ENCODE data around the gene VRTN.
A peak's percentile ranks its signal among the peaks of the same experiment; 100 is the strongest.
"Not testable (repeated sequence)": the region's sequence is repeated elsewhere in the genome, so short reads cannot be mapped to it uniquely, and the experiment has no call there.

The VRTN gene

DNA sequence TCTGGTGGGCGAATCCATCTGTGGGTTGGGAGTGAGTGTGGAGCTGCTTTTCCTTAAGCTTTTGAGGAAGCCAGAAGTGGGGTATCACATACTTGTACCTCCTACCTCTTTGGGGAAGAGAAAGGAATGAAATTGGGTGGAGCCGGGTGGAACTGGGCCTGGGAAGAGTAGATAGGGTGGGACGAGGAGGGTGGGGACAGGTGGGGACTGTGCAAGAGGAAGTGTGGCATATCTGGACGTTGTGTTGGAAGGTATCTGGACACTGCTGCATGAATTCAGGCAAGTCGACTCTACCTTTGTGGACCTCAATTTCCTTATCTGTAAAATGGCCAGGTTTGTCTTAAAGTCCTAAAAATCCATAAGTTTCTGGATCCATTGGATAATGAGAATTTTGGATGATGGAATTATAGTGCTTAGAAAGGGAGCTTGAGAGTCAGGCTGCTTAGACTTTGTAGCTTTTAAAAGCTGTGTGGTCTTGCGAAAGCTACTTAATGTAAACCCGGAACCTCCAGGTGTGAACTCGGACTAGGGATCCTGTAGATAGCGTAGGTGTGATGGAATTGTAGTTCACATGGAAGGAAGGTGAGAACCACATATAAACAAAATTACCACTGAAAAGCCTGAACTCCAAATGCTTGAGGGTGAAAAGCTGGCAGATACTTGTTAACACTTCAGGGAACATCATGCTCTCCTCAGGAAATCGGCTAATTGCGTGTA lies 2.1 kb downstream of the VRTN start:
- DNase-seq, result no peak

DNA sequence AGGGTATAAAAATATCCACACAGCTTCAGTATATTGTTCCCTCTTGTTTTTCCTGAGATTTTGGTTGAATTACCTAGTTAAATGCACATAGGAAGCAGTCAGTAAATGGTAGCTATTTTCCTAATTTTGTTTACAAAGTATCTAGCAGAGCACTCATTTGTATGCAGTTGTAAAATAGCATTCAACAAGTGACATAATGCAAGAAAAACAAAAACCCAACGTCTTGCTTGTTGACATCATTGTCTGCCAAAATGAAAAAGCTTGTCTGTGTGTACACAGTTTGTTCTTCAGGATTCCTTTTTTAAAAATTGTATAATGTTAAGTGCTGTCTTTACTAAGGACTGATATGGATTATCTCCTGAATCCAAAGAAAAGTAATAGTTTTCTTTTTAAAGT lies 2.7 kb downstream of the VRTN start:
- no peak for DNase-seq

DNA sequence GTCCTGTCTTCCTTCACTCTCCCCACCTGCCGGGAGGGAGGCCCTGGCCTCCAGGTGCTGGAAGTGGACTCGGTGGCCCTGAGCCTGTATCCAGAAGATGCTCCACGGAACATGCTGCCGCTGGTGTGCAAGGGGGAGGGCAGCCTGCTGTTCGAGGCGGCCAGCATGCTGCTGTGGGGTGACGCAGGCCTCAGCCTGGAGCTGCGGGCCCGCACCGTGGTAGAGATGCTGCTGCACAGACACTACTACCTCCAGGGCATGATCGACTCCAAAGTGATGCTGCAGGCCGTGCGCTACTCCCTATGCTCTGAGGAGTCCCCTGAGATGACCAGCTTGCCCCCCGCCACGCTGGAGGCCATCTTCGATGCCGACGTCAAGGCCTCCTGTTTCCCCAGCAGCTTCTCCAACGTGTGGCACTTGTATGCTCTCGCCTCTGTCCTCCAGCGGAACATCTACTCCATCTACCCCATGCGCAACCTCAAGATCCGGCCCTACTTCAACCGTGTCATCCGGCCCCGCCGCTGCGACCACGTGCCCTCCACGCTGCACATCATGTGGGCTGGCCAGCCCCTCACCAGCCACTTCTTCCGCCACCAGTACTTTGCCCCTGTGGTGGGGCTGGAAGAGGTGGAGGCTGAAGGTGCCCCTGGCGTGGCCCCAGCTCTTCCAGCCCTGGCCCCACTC lies 8.8 kb downstream of the VRTN start:
- DNase-seq, result no peak

DNA sequence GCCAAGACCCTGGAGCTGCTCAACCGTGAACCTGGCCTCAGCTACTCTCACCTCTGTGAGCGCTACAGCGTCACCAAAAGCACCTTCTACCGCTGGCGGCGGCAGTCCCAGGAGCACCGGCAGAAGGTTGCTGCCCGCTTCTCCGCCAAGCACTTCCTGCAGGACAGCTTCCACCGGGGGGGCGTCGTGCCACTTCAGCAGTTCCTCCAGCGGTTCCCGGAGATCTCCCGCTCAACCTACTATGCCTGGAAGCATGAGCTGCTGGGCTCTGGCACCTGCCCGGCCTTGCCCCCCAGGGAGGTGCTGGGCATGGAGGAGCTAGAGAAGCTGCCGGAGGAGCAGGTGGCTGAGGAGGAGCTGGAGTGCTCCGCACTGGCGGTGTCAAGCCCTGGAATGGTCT lies 9.3 kb downstream of the VRTN start:
- DNase-seq, result no peak

DNA sequence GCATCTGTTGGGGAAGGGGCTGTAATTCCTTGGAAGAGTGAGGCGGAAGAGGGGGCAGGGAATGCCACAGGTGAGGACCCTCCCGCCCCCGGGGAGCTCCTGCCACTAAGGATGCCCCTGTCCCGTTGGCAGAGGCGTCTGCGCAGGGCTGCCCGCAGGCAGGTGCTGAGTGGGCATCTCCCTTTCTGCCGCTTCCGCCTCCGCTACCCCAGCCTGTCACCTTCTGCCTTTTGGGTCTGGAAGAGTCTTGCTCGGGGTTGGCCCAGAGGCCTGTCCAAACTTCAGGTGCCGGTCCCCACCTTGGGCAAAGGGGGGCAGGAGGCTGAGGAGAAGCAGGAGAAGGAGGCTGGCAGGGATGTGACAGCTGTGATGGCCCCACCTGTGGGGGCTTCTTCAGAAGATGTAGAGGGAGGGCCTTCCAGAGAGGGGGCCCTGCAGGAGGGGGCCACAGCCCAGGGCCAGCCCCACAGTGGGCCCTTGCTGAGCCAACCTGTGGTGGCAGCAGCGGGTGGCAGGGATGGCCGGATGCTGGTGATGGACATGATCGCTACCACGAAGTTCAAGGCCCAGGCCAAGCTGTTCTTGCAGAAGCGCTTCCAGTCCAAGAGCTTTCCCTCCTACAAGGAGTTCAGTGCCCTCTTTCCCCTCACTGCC lies 10.0 kb downstream of the VRTN start:
- no peak for DNase-seq

DNA sequence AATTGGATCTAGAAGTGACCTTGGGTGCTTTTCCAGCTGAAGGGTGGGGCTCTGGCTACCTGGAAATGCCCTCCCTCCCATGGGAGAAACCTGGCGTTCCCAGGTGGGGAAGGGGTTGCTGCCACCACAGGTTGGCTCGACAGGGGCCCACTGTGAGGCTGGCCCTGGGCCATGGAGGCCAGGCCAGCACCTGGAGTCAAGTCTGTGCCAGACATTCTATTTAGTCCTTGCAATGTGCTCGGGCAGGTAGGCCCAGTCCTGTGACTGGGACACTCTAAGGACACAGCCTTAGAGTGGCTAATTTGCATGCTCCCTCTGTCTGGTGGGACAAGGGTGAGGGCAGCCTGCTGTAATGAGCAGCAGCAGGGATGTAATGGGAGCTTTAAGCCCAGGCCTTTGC lies 11.9 kb downstream of the VRTN start:
- no peak for DNase-seq

DNA sequence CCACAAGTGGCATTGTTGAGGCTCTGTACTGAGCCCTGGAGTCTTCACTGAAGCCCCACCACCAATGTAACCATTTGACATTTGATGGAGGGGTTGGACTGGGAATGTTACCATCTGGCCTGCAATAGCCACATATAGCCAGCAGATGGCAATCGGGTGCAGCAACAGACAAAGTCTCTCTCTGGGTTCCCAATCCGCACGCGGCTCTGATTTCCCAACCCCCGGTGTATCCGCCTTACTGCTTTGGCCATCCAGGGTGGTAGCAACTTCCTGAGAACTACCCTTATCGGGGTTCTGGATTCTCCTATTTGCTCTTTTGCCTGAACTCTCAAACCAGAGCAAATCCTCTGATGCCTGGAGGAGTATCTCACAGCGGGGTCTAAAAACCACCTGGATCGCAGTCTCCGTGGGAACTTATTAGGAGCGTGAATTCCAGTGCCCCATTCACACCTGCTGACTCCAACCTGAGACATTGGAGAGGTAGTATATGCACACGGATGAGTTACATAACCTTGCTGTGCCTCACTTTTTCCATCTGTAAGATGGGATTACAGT lies 14.2 kb downstream of the VRTN start:
- DNase-seq, result peak; percentile 31

DNA sequence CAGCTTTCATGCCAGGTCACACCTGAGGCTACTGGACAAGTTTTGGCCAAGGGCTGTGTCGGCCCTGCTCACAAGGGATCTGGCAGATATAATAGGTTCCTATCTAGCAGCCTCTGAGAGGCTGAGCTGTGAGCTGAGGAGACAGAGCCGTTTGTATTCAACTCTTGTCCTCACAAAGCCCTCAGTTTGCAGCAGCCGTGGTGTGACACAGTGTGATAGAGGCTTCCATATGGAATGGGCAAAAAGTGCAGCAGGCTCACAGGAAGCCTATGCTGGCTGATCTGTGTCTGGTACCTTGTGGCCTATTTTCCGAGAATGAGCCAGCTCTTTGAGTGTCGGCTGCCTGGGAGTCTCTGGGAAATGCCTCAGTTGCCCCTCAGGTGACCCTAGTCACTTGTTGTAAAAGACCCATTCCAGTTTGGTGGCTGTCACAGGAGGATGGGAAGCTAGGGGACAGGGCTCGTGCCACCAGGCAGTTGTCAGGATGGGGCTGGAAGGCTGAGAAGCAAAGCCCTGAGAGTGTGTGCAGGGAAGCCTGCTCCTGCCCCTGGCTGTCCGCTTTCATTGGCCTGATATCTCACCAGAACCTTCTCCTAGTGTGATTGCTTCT lies 16.1 kb downstream of the VRTN start:
- DNase-seq, result no peak

DNA sequence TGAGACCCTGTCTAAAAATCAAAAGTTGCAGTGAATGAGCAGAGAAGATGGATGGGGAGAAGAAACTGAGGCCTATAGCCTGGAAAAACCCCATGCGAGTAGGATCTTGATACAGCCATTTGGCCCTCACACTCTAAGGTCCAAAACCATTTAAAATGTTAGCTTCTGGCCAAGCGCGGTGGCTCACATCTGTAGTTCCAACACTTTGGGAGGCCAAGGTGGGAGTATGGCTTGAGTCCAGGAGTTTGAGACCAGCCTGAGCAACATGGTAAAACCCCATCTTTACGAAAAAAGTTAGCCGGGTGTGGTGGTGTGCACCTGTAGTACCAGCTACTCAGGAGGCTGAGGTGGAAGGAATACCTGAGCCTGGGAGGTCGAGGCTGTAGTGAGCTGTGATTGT lies 19.8 kb downstream of the VRTN start:
- DNase-seq, result no peak

DNA sequence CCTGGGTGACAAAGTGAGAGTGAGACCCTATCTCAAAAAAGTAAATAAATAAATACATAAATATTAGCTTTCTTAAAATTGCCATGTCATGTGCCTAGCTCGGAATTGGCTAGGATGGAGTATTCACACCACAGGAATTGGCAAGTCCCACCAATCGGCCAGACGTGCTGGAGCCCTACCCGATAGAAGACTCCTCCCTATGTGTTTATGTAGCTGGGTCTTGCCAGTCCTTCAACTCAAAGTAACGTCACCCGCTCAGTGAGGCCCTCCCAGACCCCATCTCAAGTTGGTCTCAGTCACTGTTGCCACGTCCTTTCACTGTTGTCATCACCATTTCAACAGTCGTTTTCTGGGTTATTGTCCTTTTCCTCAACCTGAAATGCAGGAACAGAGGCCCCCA lies 20.2 kb downstream of the VRTN start:
- DNase-seq, result no peak

DNA sequence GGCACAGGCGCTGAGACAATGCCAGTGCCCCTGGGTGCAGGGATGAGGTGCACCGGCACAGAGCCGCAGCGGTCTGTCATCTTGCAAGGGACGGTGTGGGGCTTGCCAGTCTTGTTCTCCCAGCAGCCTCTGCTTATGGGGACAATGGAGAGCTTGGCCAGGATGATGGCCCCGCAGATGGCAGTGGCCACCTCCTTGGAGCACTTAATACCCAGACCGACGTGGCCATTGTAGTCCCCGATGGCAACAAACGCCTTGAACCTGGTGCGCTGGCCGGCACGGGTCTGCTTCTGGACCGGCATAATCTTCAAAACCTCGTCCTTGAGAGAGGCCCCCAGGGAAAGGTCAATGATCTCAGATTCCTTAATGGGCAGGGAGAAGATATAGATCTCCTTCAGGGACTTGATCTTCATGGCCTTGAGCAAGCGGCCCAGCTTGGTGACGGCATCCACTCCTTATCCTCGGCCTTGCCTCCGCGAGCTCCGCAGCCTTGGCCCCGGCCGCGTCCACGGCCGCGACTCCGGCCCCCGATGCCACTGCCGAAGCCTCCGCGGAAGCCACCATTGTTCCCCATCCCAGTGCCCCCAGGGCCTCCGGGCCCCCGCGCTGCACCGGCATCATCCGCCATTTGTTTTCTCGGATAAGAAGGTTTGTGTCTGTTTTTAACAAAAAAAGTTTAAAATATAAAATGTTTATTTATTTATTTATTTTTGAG lies 29.9 kb downstream of the VRTN start:
- DNase-seq, result no peak

DNA sequence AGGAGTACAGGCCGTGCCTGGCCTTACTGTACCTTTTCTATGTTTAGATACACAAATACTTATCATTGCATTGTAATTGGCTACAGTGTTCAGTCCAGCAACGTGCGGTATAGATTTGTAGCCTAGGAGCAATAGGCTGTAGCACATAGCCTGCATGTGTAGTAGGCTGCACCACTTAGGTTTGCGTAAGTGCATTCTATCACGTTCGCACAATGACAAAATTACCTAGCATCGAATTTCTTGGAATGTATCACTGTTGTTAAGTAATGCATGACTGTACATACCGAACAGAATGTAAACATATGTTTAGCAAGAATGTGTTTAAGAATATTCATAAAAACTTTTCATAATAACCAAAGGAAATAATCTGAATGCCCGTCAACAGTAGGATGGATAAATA lies 31.9 kb downstream of the VRTN start:
- DNase-seq, result no peak

DNA sequence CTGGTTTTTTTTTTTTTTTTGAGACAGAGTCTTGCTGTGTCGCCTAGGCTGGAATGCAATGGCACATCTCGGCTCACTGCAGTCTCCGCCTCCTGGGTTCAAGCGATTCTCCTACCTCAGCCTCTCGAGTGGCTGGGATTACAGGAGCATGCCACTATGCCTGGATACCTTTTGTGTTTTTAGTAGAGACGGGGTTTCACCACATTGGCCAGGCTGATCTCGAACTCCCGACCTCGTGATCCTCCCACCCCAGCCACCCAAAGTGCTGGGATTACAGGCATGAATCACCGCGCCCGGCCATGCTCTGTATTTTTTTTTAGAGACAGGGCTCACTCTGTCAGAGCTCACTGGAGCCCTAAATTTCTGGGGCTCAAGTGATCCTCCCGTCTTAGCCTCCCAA lies 32.6 kb downstream of the VRTN start:
- DNase-seq, result no peak

DNA sequence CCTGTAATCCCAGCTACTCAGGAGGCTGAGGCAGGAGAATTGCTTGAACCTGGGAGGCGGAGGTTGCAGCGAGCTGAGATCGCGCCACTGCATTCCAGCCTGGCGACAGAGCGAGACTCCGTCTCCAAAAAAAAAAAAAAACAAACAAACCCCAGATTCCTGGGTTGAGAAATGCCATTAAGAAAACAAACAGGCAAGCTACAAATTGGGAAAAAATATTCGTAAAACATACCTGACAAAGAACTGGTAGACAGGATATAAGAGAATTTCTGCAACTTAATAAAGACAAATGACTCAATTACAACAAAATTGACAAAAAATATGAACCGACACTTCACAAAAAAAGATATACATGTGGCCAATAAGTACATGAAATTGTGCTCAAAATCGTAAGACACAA lies 33.3 kb downstream of the VRTN start:
- not testable (repeated sequence) for DNase-seq

DNA sequence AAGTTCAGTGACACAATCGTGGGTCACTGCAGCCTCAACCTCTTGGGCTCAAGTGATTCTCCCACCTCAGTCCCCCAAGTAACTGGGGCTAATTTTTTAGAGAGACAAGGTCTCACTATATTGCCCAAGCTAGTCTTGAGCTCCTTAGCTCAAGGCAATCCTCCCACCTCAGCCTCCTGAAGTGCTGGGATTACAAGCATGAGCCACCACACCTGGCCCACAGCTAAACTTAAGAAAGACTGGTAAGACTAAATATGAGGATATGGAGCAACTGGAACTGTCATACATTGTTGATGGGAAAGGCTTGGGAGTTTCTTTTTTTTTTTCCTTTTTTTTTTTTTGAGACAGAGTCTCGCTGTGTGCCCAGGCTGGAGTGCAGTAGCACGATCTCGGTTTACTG lies 34.0 kb downstream of the VRTN start:
- no peak for DNase-seq

DNA sequence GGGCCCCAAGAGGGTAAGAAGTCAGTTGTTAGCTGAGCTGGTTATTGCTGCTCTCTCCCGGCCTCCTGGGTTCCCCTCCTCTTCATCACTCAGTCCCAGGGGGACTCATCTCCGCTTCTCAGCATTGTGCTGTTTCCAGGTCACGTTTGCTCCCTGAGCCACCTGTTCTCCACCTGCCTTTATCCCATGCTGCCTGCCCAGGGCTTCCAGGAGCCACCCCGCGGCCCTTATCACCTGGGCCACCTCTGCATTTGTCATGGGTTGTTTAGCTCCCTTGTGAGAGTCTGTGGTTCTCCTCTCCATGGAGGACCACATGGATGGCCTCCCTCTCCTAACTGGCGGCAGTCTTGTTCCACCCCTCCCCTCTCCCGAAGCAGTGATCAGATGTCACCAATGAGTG lies 41.7 kb downstream of the VRTN start:
- DNase-seq, result no peak

DNA sequence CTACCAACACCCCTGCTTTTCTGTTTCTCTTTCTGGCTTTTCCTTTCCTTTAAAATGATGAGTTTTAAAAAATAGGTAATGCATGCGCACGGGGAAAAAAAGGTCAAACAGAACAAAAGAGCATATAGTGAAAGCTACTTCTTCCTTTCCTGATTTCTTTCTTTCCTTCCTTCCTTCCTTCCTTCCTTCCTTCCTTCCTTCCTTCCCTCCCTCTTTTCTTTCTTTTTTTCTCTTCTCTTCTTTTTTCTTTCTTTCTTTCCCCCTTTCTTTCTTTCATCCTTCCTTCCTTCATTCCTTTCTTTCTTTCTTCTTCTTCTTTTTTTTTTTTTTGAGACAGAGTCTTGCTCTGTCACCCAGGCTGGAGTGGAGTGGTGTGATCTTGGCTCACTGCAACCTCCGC lies 42.2 kb downstream of the VRTN start:
- DNase-seq, result not testable (repeated sequence)

DNA sequence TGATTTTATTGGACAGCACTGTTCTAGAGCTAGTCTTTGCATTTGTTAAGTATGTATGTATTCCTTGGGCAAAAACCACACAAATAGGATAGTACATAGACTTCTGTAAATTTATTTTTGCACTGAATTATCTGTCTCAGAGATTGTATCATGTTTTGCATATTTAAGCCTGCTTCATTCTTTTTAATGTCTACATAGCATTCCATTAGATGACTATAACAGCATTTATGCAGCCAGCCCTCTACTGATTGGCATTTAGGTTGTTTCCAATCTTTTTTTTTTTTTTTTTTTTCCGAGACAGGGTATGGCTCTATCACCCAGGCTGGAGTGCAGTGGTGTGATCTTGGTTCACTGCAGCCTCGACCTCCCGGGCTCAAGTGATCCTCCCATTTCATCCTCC lies 43.2 kb downstream of the VRTN start:
- DNase-seq, result no peak

DNA sequence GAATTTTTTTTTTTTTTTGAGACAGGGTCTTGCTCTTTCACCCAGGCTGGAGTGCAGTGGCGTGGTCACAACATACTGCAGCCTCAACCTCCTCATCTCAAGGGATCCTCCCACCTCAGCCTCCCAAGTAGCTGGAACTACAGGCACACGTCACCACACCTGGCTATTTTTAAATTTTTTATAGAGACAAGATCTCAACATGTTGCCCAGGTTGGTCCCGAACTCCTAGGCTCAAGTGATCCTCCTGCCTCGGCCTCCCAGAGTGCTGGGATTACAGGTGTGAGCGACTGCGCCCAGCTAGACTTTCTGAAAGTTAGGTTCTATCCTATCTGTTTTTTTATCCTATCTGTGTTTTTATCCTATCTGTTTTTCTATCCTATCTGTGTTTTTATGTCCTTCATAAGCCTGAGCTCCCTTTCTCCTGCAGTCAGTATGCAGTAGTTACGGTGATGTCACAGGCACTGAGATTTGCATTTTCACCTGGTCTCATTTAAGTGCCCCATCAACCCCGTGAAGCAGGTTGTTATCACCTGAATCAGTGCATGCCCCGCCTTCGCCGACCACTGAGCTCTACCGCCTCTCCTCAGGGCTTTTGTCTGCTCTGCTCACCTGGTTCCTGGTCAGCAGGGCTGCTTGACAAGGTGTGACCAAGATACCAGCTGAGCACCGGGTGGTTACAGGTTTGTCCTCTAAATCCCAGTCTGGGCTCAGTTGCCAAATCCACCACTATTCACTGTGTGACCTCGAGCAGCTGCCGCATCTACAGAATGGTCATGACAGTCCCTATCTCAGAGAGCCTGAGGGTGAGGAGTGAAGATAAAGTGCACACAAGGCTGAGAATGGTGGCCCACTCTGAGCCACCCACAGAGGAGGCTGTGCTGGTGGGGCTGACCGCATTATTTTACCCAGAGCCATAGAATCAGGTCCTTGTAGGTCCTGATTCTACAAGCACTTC lies 44.6 kb downstream of the VRTN start:
- DNase-seq, result no peak

DNA sequence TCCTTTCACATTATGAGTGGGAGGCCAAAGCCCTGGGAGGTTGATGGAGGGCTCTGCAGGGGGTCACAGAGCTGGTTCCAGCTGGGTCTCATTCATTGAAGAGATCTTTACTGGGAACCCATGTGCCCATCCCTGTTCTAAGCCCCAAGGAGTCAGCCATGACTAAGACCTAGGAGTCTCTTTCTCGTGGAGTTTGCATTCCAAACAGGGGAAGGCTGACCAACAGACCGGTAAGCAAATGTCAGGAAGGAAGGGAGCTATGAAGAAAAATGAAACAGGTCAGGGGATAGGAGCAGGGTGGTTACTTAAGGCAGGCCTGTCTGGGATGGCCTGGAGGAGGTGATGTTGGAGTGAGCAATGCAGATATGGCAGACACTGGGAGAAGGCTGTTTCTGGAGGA lies 46.3 kb downstream of the VRTN start:
- no peak for DNase-seq

DNA sequence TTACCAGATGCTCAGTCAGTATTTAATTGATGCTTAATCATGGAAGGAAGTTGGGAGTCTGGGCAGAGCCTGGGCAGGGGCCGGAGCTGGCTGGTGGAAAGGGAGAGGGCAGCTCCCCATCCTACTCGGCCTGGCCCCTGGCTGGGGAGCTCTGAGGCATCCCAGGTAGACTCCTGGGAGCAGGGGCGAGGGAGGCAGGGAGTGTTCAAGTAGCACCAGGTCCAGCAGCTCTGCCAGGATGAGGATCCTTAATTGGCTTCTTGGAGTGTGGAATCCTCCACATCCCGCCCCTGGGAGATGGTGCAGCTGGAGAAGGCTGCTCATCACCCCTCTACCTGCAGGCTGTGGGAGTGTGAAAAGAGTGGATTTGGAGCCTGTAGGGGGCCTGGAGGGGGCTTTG lies 46.8 kb downstream of the VRTN start:
- DNase-seq, result no peak
